SU-DHL-6 (cell line): Measurements from ENCODE around the gene KCNMB2.

Experiments
- H2AFZ ChIP-seq: fragments of 200-600 bp; sonication (generic); 2 replicates; pipeline ENCODE4 v1.6.1; 2014; ENCODE audit warnings: low read depth, mild to moderate bottlenecking, moderate library complexity, mixed read lengths, antibody characterized with exemption, low read length; ENCODE audit not compliant: severe bottlenecking
- H3F3A ChIP-seq: fragments of 200-600 bp; shearing (Covaris generic); 2 replicates; pipeline ENCODE4 v1.6.0; 2016; ENCODE audit warnings: antibody characterized with exemption, mild to moderate bottlenecking; ENCODE audit not compliant: insufficient read depth
- H3K27ac ChIP-seq: fragments of 200-600 bp; sonication (generic); 2 replicates; pipeline ENCODE4 v1.5.1; 2016; ENCODE audit warnings: low read depth, mild to moderate bottlenecking, low read length, moderate library complexity, mixed read lengths
- H3K27me3 ChIP-seq: fragments of 200-600 bp; sonication (generic), shearing (Covaris generic); 2 replicates; pipeline ENCODE4 v1.6.0; 2014; ENCODE audit warnings: mild to moderate bottlenecking, low read length
- H3K36me3 ChIP-seq: fragments of 200-600 bp; sonication (generic); 2 replicates; pipeline ENCODE4 v1.6.1; 2014; ENCODE audit warnings: mild to moderate bottlenecking, low read length, mixed read lengths
- H3K4me2 ChIP-seq: fragments of 300-600, 200-600 bp; shearing (Covaris generic), sonication (generic); 2 replicates; pipeline ENCODE4 v1.6.0; 2014; ENCODE audit warnings: low read length, low read depth, mild to moderate bottlenecking; ENCODE audit not compliant: poor library complexity, severe bottlenecking
- H3K4me3 ChIP-seq: fragments of 200-600 bp; sonication (generic); 2 replicates; pipeline ENCODE4 v1.5.1; 2014; ENCODE audit warnings: antibody characterized with exemption, low read length, mild to moderate bottlenecking, mixed read lengths; ENCODE audit not compliant: insufficient read depth, poor library complexity, severe bottlenecking
- H3K79me2 ChIP-seq: fragments of 200-600 bp; sonication (generic); 2 replicates; pipeline ENCODE4 v1.6.1; 2014; ENCODE audit warnings: mild to moderate bottlenecking, low read length, moderate library complexity; ENCODE audit not compliant: insufficient read depth
- H3K9ac ChIP-seq: fragments of 200-600 bp; sonication (generic); 2 replicates; pipeline ENCODE4 v1.7.0; 2014; ENCODE audit warnings: mild to moderate bottlenecking, low read length
- H3K9me2 ChIP-seq: fragments of 200-600 bp; sonication (generic); replicated peaks from 2 replicates; pipeline ENCODE4 v1.6.1; 2014; ENCODE audit warnings: low read length; ENCODE audit not compliant: insufficient read depth
- H3K9me3 ChIP-seq: fragments of 200-600 bp; sonication (generic); 2 replicates; pipeline ENCODE4 v1.6.1; 2014; ENCODE audit warnings: low read length, mixed read lengths; ENCODE audit not compliant: insufficient read depth
- H4K20me1 ChIP-seq: fragments of 200-600 bp; sonication (generic); 2 replicates; pipeline ENCODE4 v1.6.1; 2014; ENCODE audit warnings: low read depth, mild to moderate bottlenecking, antibody characterized with exemption, low read length, moderate library complexity, mixed read lengths
- EZH2phosphoT487 ChIP-seq: fragments of 200-600 bp; sonication (generic), shearing (Covaris generic); conservative IDR thresholded peaks from 2 replicates; pipeline ENCODE4 v1.6.1; 2018; ENCODE audit warnings: mild to moderate bottlenecking, antibody characterized with exemption, low read length, moderate library complexity, mixed read lengths
- TF ChIP-seq, protein P1 (sequence below): fragments of 200-600 bp; sonication (generic); IDR thresholded peaks from one replicate; pipeline ENCODE4 v1.5.1; 2017; ENCODE audit warnings: antibody characterized with exemption, mild to moderate bottlenecking, low read length, moderate library complexity; ENCODE audit not compliant: insufficient read depth, poor library complexity, severe bottlenecking

The KCNMB2 gene

DNA sequence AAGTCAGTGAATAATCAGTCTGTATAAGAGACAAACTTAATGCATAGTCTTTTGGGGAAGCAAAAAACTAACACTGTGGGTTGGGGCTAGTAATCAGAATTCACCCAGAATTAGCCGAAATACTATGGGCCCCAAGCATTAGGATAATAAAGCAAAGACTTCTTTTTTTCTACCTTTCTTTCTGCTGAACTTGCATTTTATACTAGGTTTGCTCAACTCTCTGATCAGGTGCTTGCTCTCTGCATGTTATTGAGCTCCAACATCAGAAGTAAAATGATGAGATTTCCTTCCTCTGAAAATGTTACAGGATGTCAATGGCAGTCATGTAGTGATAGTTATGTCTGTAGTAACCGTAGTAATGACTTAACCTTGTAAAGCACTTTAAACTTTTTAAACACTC lies 216.6 kb downstream of the KCNMB2 start:
- H3K27me3 ChIP-seq, result no peaks in the 10 kb centered on the region
- peaks cover 13% of the 10 kb centered on the region for H3F3A ChIP-seq
- H3K4me3 ChIP-seq, result no peak overlapping the region
- no peaks in the 10 kb centered on the region for H3K9me2 ChIP-seq
- H2AFZ ChIP-seq, result no peak overlapping the region
- no peaks in the 10 kb centered on the region for H3K79me2 ChIP-seq
- H3K9me3 ChIP-seq, result no peaks in the 10 kb centered on the region
- H3K4me2 ChIP-seq, result no peak overlapping the region
- TF ChIP-seq, protein P1, sequence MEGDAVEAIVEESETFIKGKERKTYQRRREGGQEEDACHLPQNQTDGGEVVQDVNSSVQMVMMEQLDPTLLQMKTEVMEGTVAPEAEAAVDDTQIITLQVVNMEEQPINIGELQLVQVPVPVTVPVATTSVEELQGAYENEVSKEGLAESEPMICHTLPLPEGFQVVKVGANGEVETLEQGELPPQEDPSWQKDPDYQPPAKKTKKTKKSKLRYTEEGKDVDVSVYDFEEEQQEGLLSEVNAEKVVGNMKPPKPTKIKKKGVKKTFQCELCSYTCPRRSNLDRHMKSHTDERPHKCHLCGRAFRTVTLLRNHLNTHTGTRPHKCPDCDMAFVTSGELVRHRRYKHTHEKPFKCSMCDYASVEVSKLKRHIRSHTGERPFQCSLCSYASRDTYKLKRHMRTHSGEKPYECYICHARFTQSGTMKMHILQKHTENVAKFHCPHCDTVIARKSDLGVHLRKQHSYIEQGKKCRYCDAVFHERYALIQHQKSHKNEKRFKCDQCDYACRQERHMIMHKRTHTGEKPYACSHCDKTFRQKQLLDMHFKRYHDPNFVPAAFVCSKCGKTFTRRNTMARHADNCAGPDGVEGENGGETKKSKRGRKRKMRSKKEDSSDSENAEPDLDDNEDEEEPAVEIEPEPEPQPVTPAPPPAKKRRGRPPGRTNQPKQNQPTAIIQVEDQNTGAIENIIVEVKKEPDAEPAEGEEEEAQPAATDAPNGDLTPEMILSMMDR, result no peak
- TF ChIP-seq EZH2phosphoT487, result no peak
- H4K20me1 ChIP-seq, result no peaks in the 10 kb centered on the region
- H3K36me3 ChIP-seq, result 0 out of 2 replicates have a peak, but pooled peaks cover 3% of the 10 kb centered on the region
- H3K27ac ChIP-seq, result no peak overlapping the region
- no peak overlapping the region for H3K9ac ChIP-seq

GRCh38 chr3:178754852-178755510 lies 218.7 kb downstream of the KCNMB2 start:
- TF ChIP-seq EZH2phosphoT487, result no peak
- TF ChIP-seq, protein P1, result no peak
- peak overlapping the region; percentile 31 for H2AFZ ChIP-seq
- H3K27ac ChIP-seq, result peak overlapping the region; percentile 26; the same call in 1 of the 2 replicates
- H3K9me3 ChIP-seq, result no peaks in the 10 kb centered on the region
- H3K79me2 ChIP-seq, result no peaks in the 10 kb centered on the region
- H3K4me3 ChIP-seq, result no peak overlapping the region
- H3K9ac ChIP-seq, result no peak overlapping the region
- H3K9me2 ChIP-seq, result no peaks in the 10 kb centered on the region
- H3K27me3 ChIP-seq, result no peaks in the 10 kb centered on the region
- no peaks in the 10 kb centered on the region for H4K20me1 ChIP-seq
- H3K4me2 ChIP-seq, result peak overlapping the region; percentile 5
- H3K36me3 ChIP-seq, result no peaks in the 10 kb centered on the region
- peaks cover 13% of the 10 kb centered on the region for H3F3A ChIP-seq

DNA sequence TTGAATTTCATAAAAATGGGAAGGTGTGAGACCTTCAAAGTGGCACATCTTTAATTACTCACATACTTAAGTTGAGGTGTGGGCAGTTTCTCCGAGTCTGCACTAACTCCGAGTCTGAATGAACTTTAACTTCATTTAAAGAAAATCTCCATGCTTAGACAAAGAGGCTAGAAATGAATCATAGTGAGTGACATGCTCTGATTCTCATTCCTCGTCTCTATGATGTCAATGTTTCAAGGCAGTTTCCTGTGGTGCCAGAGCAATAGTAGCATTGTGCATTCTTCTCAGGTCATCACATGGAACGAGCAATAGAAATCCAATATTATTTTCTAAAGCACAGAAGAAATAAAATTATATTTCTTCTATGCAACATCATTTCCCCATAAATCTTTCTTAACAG lies 224.8 kb downstream of the KCNMB2 start:
- Histone ChIP-seq H3K4me2 (no peak overlapping the region), H3K9me2 (no peaks in the 10 kb centered on the region), H3K9me3 (no peaks in the 10 kb centered on the region), H3F3A (no peaks in the 10 kb centered on the region; the same call in 1 of the 2 replicates), H3K36me3 (no peaks in the 10 kb centered on the region), H3K4me3 (no peak overlapping the region), H3K9ac (no peak overlapping the region), H3K79me2 (no peaks in the 10 kb centered on the region), H4K20me1 (no peaks in the 10 kb centered on the region), H3K27ac (no peak overlapping the region), H3K27me3 (no peaks in the 10 kb centered on the region), H2AFZ (no peak overlapping the region)
- TF ChIP-seq EZH2phosphoT487, result no peak
- TF ChIP-seq, protein P1, result no peak
